H9 (cell line): Measurements from ENCODE around the gene SREBF1. TPM values are rescaled to one million over a fixed set of nuclear protein-coding genes. Genes with fewer than 3 reads are reported as not detected.

ENCODE experiments used
- DNase-seq: peaks from one replicate; pipeline ENCODE4 v3.0.0-alpha.2; 2017
- H2AFZ ChIP-seq: one replicate; pipeline ENCODE4 v1.6.1; 2013; ENCODE audit warnings: mild to moderate bottlenecking, low read length, control low read depth, moderate library complexity
- H2AK5ac ChIP-seq: 2 replicates; pipeline ENCODE4 v1.6.1; 2013; ENCODE audit warnings: low read length, control low read depth, mixed read lengths; ENCODE audit not compliant: insufficient read length
- H2BK120ac ChIP-seq: one replicate; pipeline ENCODE4 v1.6.1; 2013; ENCODE audit warnings: low read depth, mild to moderate bottlenecking, low read length, control low read depth, inconsistent platforms; ENCODE audit not compliant: poor library complexity, severe bottlenecking
- H2BK12ac ChIP-seq: 2 replicates; pipeline ENCODE4 v1.6.1; 2013; ENCODE audit warnings: low read length, control low read depth, mixed read lengths, low read depth; ENCODE audit not compliant: insufficient read length
- H2BK15ac ChIP-seq: 2 replicates; pipeline ENCODE4 v1.6.1; 2013; ENCODE audit warnings: low read depth, low read length, control low read depth
- H2BK20ac ChIP-seq: one replicate; pipeline ENCODE4 v1.6.1; 2013; ENCODE audit warnings: low read depth, mild to moderate bottlenecking, low read length, control low read depth, inconsistent platforms; ENCODE audit not compliant: poor library complexity, severe bottlenecking
- H2BK5ac ChIP-seq: 2 replicates; pipeline ENCODE4 v1.6.1; 2013; ENCODE audit warnings: low read length, control low read depth, mixed read lengths; ENCODE audit not compliant: insufficient read length
- H3K14ac ChIP-seq: 2 replicates; pipeline ENCODE4 v1.6.1; 2013; ENCODE audit warnings: low read length, control low read depth; ENCODE audit not compliant: insufficient read depth
- H3K18ac ChIP-seq: 2 replicates; pipeline ENCODE4 v1.6.1; 2013; ENCODE audit warnings: low read depth, mild to moderate bottlenecking, mixed read lengths, low read length, control low read depth; ENCODE audit not compliant: insufficient read length
- H3K23ac ChIP-seq: 2 replicates; pipeline ENCODE4 v1.6.1; 2013; ENCODE audit warnings: low read length, control low read depth, mixed read lengths, low read depth; ENCODE audit not compliant: insufficient read length
- H3K23me2 ChIP-seq: 2 replicates; pipeline ENCODE4 v1.6.1; 2013; ENCODE audit warnings: low read depth, mild to moderate bottlenecking, mixed read lengths, low read length, control low read depth; ENCODE audit not compliant: insufficient read length, poor library complexity, severe bottlenecking
- H3K27ac ChIP-seq: 2 replicates; pipeline ENCODE4 v1.5.1; 2013; ENCODE audit warnings: low read length, control low read depth, mixed read lengths, low read depth; ENCODE audit not compliant: insufficient read length
- H3K27me3 ChIP-seq: 2 replicates; pipeline ENCODE4 v1.6.1; 2013; ENCODE audit warnings: low read length, control low read depth, inconsistent platforms; ENCODE audit not compliant: insufficient read depth
- H3K4ac ChIP-seq: 2 replicates; pipeline ENCODE4 v1.6.1; 2013; ENCODE audit warnings: low read depth, mild to moderate bottlenecking, control low read depth, inconsistent platforms, low read length, moderate library complexity
- H3K4me1 ChIP-seq: 2 replicates; pipeline ENCODE4 v1.6.1; 2013; ENCODE audit warnings: low read length, control low read depth, inconsistent platforms; ENCODE audit not compliant: insufficient read depth
- H3K4me2 ChIP-seq: 2 replicates; pipeline ENCODE4 v1.6.1; 2013; ENCODE audit warnings: low read length, control low read depth, mixed read lengths; ENCODE audit not compliant: insufficient read length, insufficient read depth
- H3K56ac ChIP-seq: 2 replicates; pipeline ENCODE4 v1.6.1; 2013; ENCODE audit warnings: low read depth, mild to moderate bottlenecking, mixed read lengths, low read length, control low read depth; ENCODE audit not compliant: insufficient read length
- H3K79me1 ChIP-seq: 2 replicates; pipeline ENCODE4 v1.6.1; 2013; ENCODE audit warnings: low read depth, mild to moderate bottlenecking, moderate library complexity, low read length, control low read depth, inconsistent platforms; ENCODE audit not compliant: insufficient read depth, poor library complexity, severe bottlenecking
- H3K79me2 ChIP-seq: 2 replicates; pipeline ENCODE4 v1.6.1; 2013; ENCODE audit warnings: low read length, control low read depth, inconsistent platforms; ENCODE audit not compliant: insufficient read depth
- H3K9ac ChIP-seq: 2 replicates; pipeline ENCODE4 v1.6.1; 2013; ENCODE audit warnings: low read length, control low read depth, mixed read lengths; ENCODE audit not compliant: insufficient read length; ENCODE audit errors: extremely low read depth
- H3K9me3 ChIP-seq: one replicate; pipeline ENCODE4 v1.6.1; 2013; ENCODE audit warnings: low read depth, low read length, inconsistent platforms; ENCODE audit not compliant: control insufficient read depth
- H3T11ph ChIP-seq: one replicate; pipeline ENCODE4 v1.6.1; 2013; ENCODE audit warnings: mild to moderate bottlenecking, low read length, control low read depth, inconsistent platforms
- H4K20me1 ChIP-seq: one replicate; pipeline ENCODE4 v1.6.1; 2013; ENCODE audit not compliant: control insufficient read depth, insufficient read length, insufficient read depth
- H4K5ac ChIP-seq: 2 replicates; pipeline ENCODE4 v1.6.1; 2013; ENCODE audit warnings: low read depth, mild to moderate bottlenecking, mixed read lengths, low read length, control low read depth; ENCODE audit not compliant: insufficient read length
- H4K8ac ChIP-seq: replicated peaks from 2 replicates; pipeline ENCODE4 v1.6.1; 2013; ENCODE audit warnings: low read length, control low read depth, mixed read lengths, low read depth; ENCODE audit not compliant: insufficient read length
- H4K91ac ChIP-seq: 2 replicates; pipeline ENCODE4 v1.6.1; 2013; ENCODE audit warnings: low read depth, mild to moderate bottlenecking, moderate library complexity, mixed read lengths, low read length, control low read depth; ENCODE audit not compliant: insufficient read length
- H3K27ac Mint-ChIP-seq, 3 experiments: 2 replicates in 2 of 3; 3 replicates in 1 of 3; pipeline ENCODE4 v1.8.0; 2020 to 2021; ENCODE audit warnings: mixed read lengths in 3 of 3, mild to moderate bottlenecking in 1 of 3, moderate library complexity in 1 of 3
- H3K27me3 Mint-ChIP-seq: 2 replicates; pipeline ENCODE4 v1.8.0; 2021; ENCODE audit warnings: low read depth, mild to moderate bottlenecking, moderate library complexity, mixed read lengths
- H3K36me3 Mint-ChIP-seq, 3 experiments: 2 replicates in 2 of 3; 3 replicates in 1 of 3; pipeline ENCODE4 v1.8.0; 2020 to 2021; ENCODE audit warnings: low read depth in 3 of 3, mixed read lengths in 3 of 3; ENCODE audit not compliant: insufficient read depth in 1 of 3
- H3K4me1 Mint-ChIP-seq, 2 experiments: 2 replicates each; pipeline ENCODE4 v1.8.0; 2020; ENCODE audit warnings: mixed read lengths in 2 of 2
- H3K4me3 Mint-ChIP-seq, 2 experiments: 2 replicates in 1 of 2; 3 replicates in 1 of 2; pipeline ENCODE4 v1.8.0; 2020 to 2021; ENCODE audit warnings: mild to moderate bottlenecking in 2 of 2, mixed read lengths in 2 of 2, moderate library complexity in 1 of 2
- H3K9me3 Mint-ChIP-seq, 2 experiments: 2 replicates in 1 of 2; 3 replicates in 1 of 2; pipeline ENCODE4 v1.8.0; 2020; ENCODE audit warnings: mild to moderate bottlenecking in 2 of 2, mixed read lengths in 2 of 2, moderate library complexity in 1 of 2
- CTCF ChIP-seq: fragments of 200-600 bp; sonication (generic); conservative IDR thresholded peaks from 3 replicates; pipeline ENCODE4 v1.8.0; 2021; ENCODE audit warnings: antibody characterized with exemption, mild to moderate bottlenecking
- WGBS: extraction: QIAGEN DNeasy Blood & Tissue Kit; methylation state at CpG from one replicate; pipeline ENCODE4 v1.1.7; 2013; ENCODE audit warnings: missing lambda C conversion rate, low lambda C conversion rate, mixed read lengths; ENCODE audit not compliant: insufficient read length; ENCODE audit errors: extremely low coverage; 5-methylcytosine and 5-hydroxymethylcytosine counted together
- microRNA-seq: library from miRNA; unstranded; fragments of <30 nt; microRNA quantifications from one replicate; pipeline ENCODE4, GENCODE V29; 2020; ENCODE audit warnings: borderline microRNAs expressed
- total RNA-seq: library from RNA; stranded (reverse); gene quantifications from 2 replicates; pipeline ENCODE4 v1.2.1, GENCODE V29; 2021

SREBF1 gene
- total RNA-seq, 1 experiment from 2014 or later, result 81.9 TPM

DNA sequence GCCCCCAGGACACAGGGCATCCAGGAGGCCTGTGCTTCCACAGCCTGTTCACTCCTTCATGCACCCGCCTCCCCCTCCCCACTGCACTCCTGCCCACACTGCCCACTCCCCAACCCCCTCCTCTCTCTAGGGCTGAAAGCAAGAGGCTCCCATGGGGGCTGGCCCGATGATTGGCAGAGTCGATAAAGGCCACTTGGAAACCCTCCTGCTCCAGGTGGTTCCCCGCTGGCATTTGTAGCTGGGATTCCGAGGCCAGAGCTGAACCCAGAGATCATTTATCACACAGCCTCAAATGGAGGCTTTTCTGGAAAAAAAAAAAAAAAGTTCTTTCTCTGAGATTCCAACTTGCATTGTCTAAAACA, 74.1 kb downstream of the SREBF1 start:
- Histone ChIP-seq H3T11ph (no peak overlapping the region), H3K27me3 (no peaks in the 10 kb centered on the region), H3K56ac (no peak overlapping the region), H3K9me3 (no peaks in the 10 kb centered on the region), H2BK12ac (no peak overlapping the region), H3K27ac (no peak overlapping the region), H3K79me2 (no peaks in the 10 kb centered on the region), H2BK20ac (no peak overlapping the region), H3K14ac (no peak overlapping the region), H2BK120ac (no peak overlapping the region), H2BK15ac (no peak overlapping the region), H3K18ac (no peak overlapping the region), H2BK5ac (no peak overlapping the region), H3K4me2 (no peak overlapping the region), H3K9ac (no peak overlapping the region), H3K4me1 (no peaks in the 10 kb centered on the region), H3K23me2 (no peaks in the 10 kb centered on the region), H4K91ac (no peak overlapping the region), H3K79me1 (no peaks in the 10 kb centered on the region), H2AK5ac (no peak overlapping the region), H4K20me1 (no peaks in the 10 kb centered on the region), H3K4ac (no peak overlapping the region), H4K5ac (no peak overlapping the region), H3K23ac (no peak overlapping the region), H4K8ac (no peak overlapping the region), H2AFZ (no peak overlapping the region)
- no CpG with 5 or more reads among the region's 5 CpGs for WGBS
- DNase-seq, result no peak
- TF ChIP-seq CTCF, result no peak
- peaks cover 6 to 38% of the 10 kb centered on the region in 2 experiments for H3K4me1 Mint-ChIP-seq
- H3K36me3 Mint-ChIP-seq, result no peaks in the 10 kb centered on the region
- H3K9me3 Mint-ChIP-seq, result no peaks in the 10 kb centered on the region
- H3K27me3 Mint-ChIP-seq, result peaks cover 28% of the 10 kb centered on the region
- H3K4me3 Mint-ChIP-seq, result no peak overlapping the region
- H3K27ac Mint-ChIP-seq, result no peak overlapping the region

Small RNA genes within 50 kb of the gene (microRNA-seq; reads per million reads assigned to microRNA genes)
- gene MIR33B, result 124 reads per million, percentile 75 among the genes with 10 or more reads in this experiment
- not detected for gene MIR6777

Other genes with a start within 250 kb of the SREBF1 start
- 63.2 and 63.5 TPM in 2 replicates for gene PEMT, start 245.3 kb downstream of the SREBF1 start, total RNA-seq
- 1.5 and 1.9 TPM in 2 replicates for gene RAI1, start 155.5 kb downstream of the SREBF1 start, total RNA-seq
- 4.6 and 5.1 TPM in 2 replicates for gene TOM1L2, start 135.4 kb upstream of the SREBF1 start, total RNA-seq
- 0.31 and 0.68 TPM in 2 replicates for gene DRC3, start 135.9 kb upstream of the SREBF1 start, total RNA-seq
- 20.2 and 21.4 TPM in 2 replicates for gene ATPAF2, start 202.2 kb upstream of the SREBF1 start, total RNA-seq
- gene GID4, start 202.4 kb upstream of the SREBF1 start, total RNA-seq, result 11.4 and 11.9 TPM in 2 replicates